CD14-positive monocyte (primary cell): Measurements from ENCODE around the gene METTL6. TPM values are rescaled to one million over a fixed set of nuclear protein-coding genes. Genes with fewer than 3 reads are reported as not detected.

Experiments used
- DNase-seq, 3 donors: peaks; one replicate each; pipeline ENCODE4 v3.0.0-alpha.2; 2011 to 2022
- H2AFZ ChIP-seq: 2 replicates; pipeline ENCODE4 v1.6.0; 2012; ENCODE audit warnings: mild to moderate bottlenecking, low read depth, low read length, inconsistent platforms; ENCODE audit not compliant: insufficient read depth, poor library complexity, severe bottlenecking
- H3K27ac ChIP-seq, 2 donors: 1 replicate in 1 of 2; 2 replicates in 1 of 2; pipeline ENCODE4 v1.5.1; 2012 to 2013; ENCODE audit warnings: low read length in 2 of 2, control low read depth in 1 of 2, inconsistent platforms in 1 of 2, low read depth in 1 of 2, mild to moderate bottlenecking in 1 of 2
- H3K27me3 ChIP-seq, 2 donors: one replicate each; pipeline versions ENCODE4 v1.6.0 to v1.6.1; 2011 to 2013; ENCODE audit warnings: low read length in 2 of 2; ENCODE audit not compliant: control insufficient read depth in 2 of 2, insufficient read depth in 2 of 2
- H3K36me3 ChIP-seq, 2 donors: replicated peaks in 1 of 2; 1 replicate in 1 of 2; 2 replicates in 1 of 2; pipeline versions ENCODE4 v1.5.1 to v1.6.1; 2012 to 2013; ENCODE audit warnings: low read length in 2 of 2, control low read depth in 1 of 2, inconsistent platforms in 1 of 2, mild to moderate bottlenecking in 1 of 2; ENCODE audit not compliant: insufficient read depth in 2 of 2, control insufficient read depth in 1 of 2
- H3K4me1 ChIP-seq, 2 donors: 1 replicate in 1 of 2; 2 replicates in 1 of 2; pipeline versions ENCODE4 v1.5.1 to v1.6.1; 2012 to 2013; ENCODE audit warnings: low read length in 2 of 2, control low read depth in 1 of 2, inconsistent platforms in 1 of 2, mild to moderate bottlenecking in 1 of 2, moderate library complexity in 1 of 2; ENCODE audit not compliant: insufficient read depth in 2 of 2, control insufficient read depth in 1 of 2
- H3K4me2 ChIP-seq: replicated peaks from 2 replicates; pipeline ENCODE3; 2012; ENCODE audit warnings: low read length, moderate library complexity, mild to moderate bottlenecking; ENCODE audit not compliant: poor library complexity, severe bottlenecking; ENCODE audit errors: extremely low read depth
- H3K4me3 ChIP-seq, 3 experiments: fragments of 200-600 bp in 1 of 3; sonication (generic) in 1 of 3; replicated peaks in 1 of 3; 1 replicate in 2 of 3; 2 replicates in 1 of 3; pipeline ENCODE4 v1.5.1; 2011 to 2013; ENCODE audit warnings: low read length in 3 of 3, mild to moderate bottlenecking in 3 of 3, control low read depth in 2 of 3, low read depth in 2 of 3, inconsistent platforms in 1 of 3, moderate library complexity in 1 of 3
- H3K79me2 ChIP-seq: 2 replicates; pipeline ENCODE4 v1.6.0; 2012; ENCODE audit warnings: mild to moderate bottlenecking, control low read depth, inconsistent platforms, low read length, moderate library complexity; ENCODE audit not compliant: insufficient read depth
- H3K9ac ChIP-seq: 2 replicates; pipeline ENCODE4 v1.6.0; 2017; ENCODE audit warnings: low read length, mild to moderate bottlenecking; ENCODE audit not compliant: insufficient read depth, poor library complexity, severe bottlenecking
- H3K9me3 ChIP-seq, 2 donors: replicated peaks in 1 of 2; 1 replicate in 1 of 2; 2 replicates in 1 of 2; pipeline versions ENCODE4 v1.5.1 to v1.6.1; 2012 to 2013; ENCODE audit warnings: low read length in 2 of 2, control low read depth in 1 of 2; ENCODE audit not compliant: control insufficient read depth in 1 of 2, insufficient read depth in 1 of 2
- H4K20me1 ChIP-seq: 2 replicates; pipeline ENCODE4 v1.6.0; 2012; ENCODE audit warnings: mild to moderate bottlenecking, low read length, control low read depth, moderate library complexity; ENCODE audit not compliant: insufficient read depth
- H3K27ac Mint-ChIP-seq, 7 donors: one replicate each; pipeline ENCODE4 v1.8.0; 2020; ENCODE audit warnings: mild to moderate bottlenecking in 7 of 7, mixed read lengths in 7 of 7, moderate library complexity in 6 of 7, inconsistent platforms in 2 of 7
- H3K27me3 Mint-ChIP-seq, 3 donors: one replicate each; pipeline ENCODE4 v1.8.0; 2021 to 2022; ENCODE audit warnings: low read depth in 3 of 3, mild to moderate bottlenecking in 3 of 3, mixed read lengths in 3 of 3, moderate library complexity in 3 of 3, inconsistent platforms in 1 of 3
- H3K36me3 Mint-ChIP-seq, 2 donors: one replicate each; pipeline ENCODE4 v1.8.0; 2020; ENCODE audit warnings: mixed read lengths in 2 of 2, inconsistent platforms in 1 of 2, mild to moderate bottlenecking in 1 of 2
- H3K4me1 Mint-ChIP-seq: one replicate; pipeline ENCODE4 v1.8.0; 2020; ENCODE audit warnings: mild to moderate bottlenecking, mixed read lengths
- H3K4me3 Mint-ChIP-seq, 2 donors: one replicate each; pipeline ENCODE4 v1.8.0; 2020; ENCODE audit warnings: mild to moderate bottlenecking in 2 of 2, mixed read lengths in 2 of 2, moderate library complexity in 1 of 2
- H3K9me3 Mint-ChIP-seq, 7 donors: one replicate each; pipeline ENCODE4 v1.8.0; 2020 to 2022; ENCODE audit warnings: mixed read lengths in 7 of 7, mild to moderate bottlenecking in 6 of 7, moderate library complexity in 6 of 7, inconsistent platforms in 2 of 7
- CTCF ChIP-seq: fragments of 200-600 bp; IDR thresholded peaks from one replicate; pipeline ENCODE4 v1.8.0; 2022; ENCODE audit warnings: antibody characterized with exemption, mild to moderate bottlenecking
- WGBS: methylation state at CpG from one replicate; pipeline ENCODE4 v1.1.5; 2013; ENCODE audit warnings: missing lambda C conversion rate; ENCODE audit not compliant: insufficient coverage; 5-methylcytosine and 5-hydroxymethylcytosine counted together
- intact Hi-C, 2 donors: fragments of 100-400 bp; cut with micrococcal nuclease; formaldehyde crosslinking; loops; one replicate each; pipeline versions ENCODE4 v1.15.0 to v1.15.1; 2023
- polyA plus RNA-seq, 3 donors: library from polyadenylated mRNA; depleted of rRNA in 1 of 3; unstranded in 2 of 3; stranded (reverse) in 1 of 3; fragments of 300-500 nt in 2 of 3; fragments of >200 nt in 1 of 3; fragmentation: Illumina TruSeq in 2 of 3; gene quantifications; 1 replicate in 2 of 3; 2 replicates in 1 of 3; pipeline ENCODE4 v1.2.3, GENCODE V29; 2012 to 2021

The METTL6 gene
- polyA plus RNA-seq, 3 donors: 4.4 to 15.1 (median 9.1) TPM

GRCh38 chr3:15375461-15376000 is 51.8 kb downstream of the METTL6 start:
- Mint-ChIP-seq H3K4me1 (peaks cover 11% of the 10 kb centered on the region), H3K36me3 (no peaks in the 10 kb centered on the region), H3K27ac (peak overlapping the region in 1 of 7 donors; percentile 46), H3K9me3 (peaks cover 0 to 3% (median 0%) of the 10 kb centered on the region in 7 donors), H3K4me3 (no peak overlapping the region), H3K27me3 (no peaks in the 10 kb centered on the region)
- WGBS: over 99% methylated on average over 16 of the region's 22 CpGs
- Histone ChIP-seq H4K20me1 (no peaks in the 10 kb centered on the region), H3K9ac (no peak overlapping the region), H3K27me3 (no peaks in the 10 kb centered on the region), H3K27ac (no peak overlapping the region), H2AFZ (no peak overlapping the region), H3K9me3 (no peaks in the 10 kb centered on the region), H3K36me3 (no peaks in the 10 kb centered on the region), H3K4me3 (no peak overlapping the region), H3K79me2 (no peaks in the 10 kb centered on the region), H3K4me2 (no peak overlapping the region), H3K4me1 (peaks cover 4 to 10% of the 10 kb centered on the region in 2 donors)
- TF ChIP-seq CTCF: no peak
- intact Hi-C loops: loop anchor here (5.0 kb wide), 2 partner anchors 43 to 108 kb away; partner anchors contain the start of gene SH3BP5 (in 2 of the 2)
- no peak for DNase-seq

- Histone ChIP-seq H3K36me3 (no peaks in the 10 kb centered on the region), H3K9me3 (no peaks in the 10 kb centered on the region), H3K4me1 (peaks cover 11 to 17% of the 10 kb centered on the region in 2 donors), H2AFZ (no peak overlapping the region), H3K4me3 (no peak overlapping the region), H3K27ac (no peak overlapping the region), H3K9ac (no peak overlapping the region), H4K20me1 (no peaks in the 10 kb centered on the region), H3K4me2 (no peak overlapping the region), H3K27me3 (no peaks in the 10 kb centered on the region), H3K79me2 (no peaks in the 10 kb centered on the region)
- Mint-ChIP-seq H3K27ac (no peak overlapping the region), H3K36me3 (no peaks in the 10 kb centered on the region), H3K4me1 (peaks cover 18% of the 10 kb centered on the region), H3K4me3 (no peak overlapping the region), H3K9me3 (peaks cover 0 to 3% (median 0%) of the 10 kb centered on the region in 7 donors), H3K27me3 (peaks cover 0 to 2% (median 0%) of the 10 kb centered on the region in 3 donors)
- no peak for DNase-seq
- TF ChIP-seq CTCF: no peak
- no CpG with 5 or more reads among the region's 4 CpGs for WGBS
- intact Hi-C loops: loop anchor here in 1 of 2 donors (5.0 kb wide), 1 partner anchor 51 kb away; no protein-coding TSS in a partner anchor
Measured at GRCh38 chr3:15372918-15373317, 54.4 kb downstream of the METTL6 start.
